ENCODE measurements around the gene TIMD4.

The TIMD4 gene

GRCh38 chr5:156922207-156922792 lies 40.7 kb downstream of the TIMD4 start:
- DNase-seq (ENCODE audit: low spot score) = no peak

GRCh38 chr5:156920861-156921431 lies 42.1 kb downstream of the TIMD4 start:
- no peak for DNase-seq (ENCODE audit: low spot score)

- DNase-seq (ENCODE audit: low spot score) = no peak
Measured at GRCh38 chr5:156920042-156920860, 42.8 kb downstream of the TIMD4 start.

- DNase-seq (ENCODE audit: low spot score) = no peak
Measured at GRCh38 chr5:156918311-156918845, 44.6 kb downstream of the TIMD4 start.

GRCh38 chr5:156914371-156914737 lies 48.7 kb downstream of the TIMD4 start:
- DNase-seq (ENCODE audit: low spot score) = no peak

GRCh38 chr5:156913719-156914370 lies 49.2 kb downstream of the TIMD4 start:
- no peak for DNase-seq (ENCODE audit: low spot score)

- DNase-seq (ENCODE audit: low spot score) = no peak
Measured at GRCh38 chr5:156913355-156913718, 49.7 kb downstream of the TIMD4 start.

GRCh38 chr5:156912869-156913268 lies 50.2 kb downstream of the TIMD4 start:
- no peak for DNase-seq (ENCODE audit: low spot score)

GRCh38 chr5:156909180-156909579 lies 53.8 kb downstream of the TIMD4 start:
- no peak for DNase-seq (ENCODE audit: low spot score)

- no peak for DNase-seq (ENCODE audit: low spot score)
Measured at GRCh38 chr5:156907667-156908066, 55.4 kb downstream of the TIMD4 start.

GRCh38 chr5:156906807-156907206 lies 56.2 kb downstream of the TIMD4 start:
- no peak for DNase-seq (ENCODE audit: low spot score)

- no peak for DNase-seq (ENCODE audit: low spot score)
Measured at GRCh38 chr5:156896546-156896945, 66.5 kb downstream of the TIMD4 start.

- no peak for DNase-seq (ENCODE audit: low spot score)
Measured at GRCh38 chr5:156893517-156893916, 69.5 kb downstream of the TIMD4 start.

GRCh38 chr5:156892864-156893263 lies 70.2 kb downstream of the TIMD4 start:
- DNase-seq (ENCODE audit: low spot score) = no peak

- no peak for DNase-seq (ENCODE audit: low spot score)
Measured at GRCh38 chr5:156892223-156892622, 70.8 kb downstream of the TIMD4 start.

GRCh38 chr5:156888520-156888919 lies 74.5 kb downstream of the TIMD4 start:
- no peak for DNase-seq (ENCODE audit: low spot score)

GRCh38 chr5:156883316-156883875 lies 79.6 kb downstream of the TIMD4 start:
- no peak for DNase-seq (ENCODE audit: low spot score)

- DNase-seq (ENCODE audit: low spot score) = no peak
Measured at GRCh38 chr5:156879665-156880285, 83.3 kb downstream of the TIMD4 start.

GRCh38 chr5:156871212-156871611 lies 91.8 kb downstream of the TIMD4 start:
- DNase-seq (ENCODE audit: low spot score) = no peak

GRCh38 chr5:156870498-156870839 lies 92.6 kb downstream of the TIMD4 start:
- no peak for DNase-seq (ENCODE audit: low spot score)

All from hematopoietic multipotent progenitor cell treated with erythropoietin and hydrocortisone succinate and interleukin-3 and kit ligand, for 15 days (in vitro differentiated cells).